A549 (cell line): ENCODE results near the gene DLGAP1.

ENCODE experiments used
- CBX8 ChIP-seq: fragments of 200-600 bp; sonication (generic); IDR thresholded peaks from 2 replicates; pipeline ENCODE4 v1.6.1; 2016
- EHMT2 ChIP-seq: fragments of 200-600 bp; sonication (generic); IDR thresholded peaks from 2 replicates; pipeline ENCODE4 v1.6.1; 2016; ENCODE audit warnings: antibody characterized with exemption, low read depth, mild to moderate bottlenecking, moderate library complexity
- EP300 ChIP-seq, 2 experiments: fragments of >200 bp; sonication (Bioruptor Twin); formaldehyde crosslinking; IDR thresholded peaks; 2 replicates in 1 of 2; 3 replicates in 1 of 2; pipeline ENCODE4 v1.6.1; 2016 to 2017
- MYC ChIP-seq: IDR thresholded peaks from 2 replicates; pipeline ENCODE4 v1.6.1; 2012; ENCODE audit warnings: mild to moderate bottlenecking, inconsistent platforms, low read length, improper control_type of control experiment, borderline replicate concordance
- NPAS2 ChIP-seq: fragments of 250-450 bp; sonication (Bioruptor Pico); IDR thresholded peaks from 2 replicates; pipeline ENCODE4 v1.8.0; 2022; ENCODE audit warnings: mild to moderate bottlenecking, moderate library complexity, borderline replicate concordance
- POLR2A ChIP-seq: IDR thresholded peaks from 2 replicates; pipeline ENCODE4 v1.6.1; 2012; ENCODE audit warnings: mild to moderate bottlenecking, low read length
- RAD21 ChIP-seq, 2 experiments: fragments of >200 bp in 1 of 2; sonication (Bioruptor Twin) in 1 of 2; formaldehyde crosslinking in 1 of 2; IDR thresholded peaks in 1 of 2; conservative IDR thresholded peaks in 1 of 2; 2 replicates in 1 of 2; 3 replicates in 1 of 2; pipeline ENCODE4 v1.6.1; 2012 to 2018; ENCODE audit warnings: inconsistent platforms in 1 of 2
- RNF2 ChIP-seq: fragments of 200-600 bp; sonication (generic); IDR thresholded peaks from 2 replicates; pipeline ENCODE4 v1.6.1; 2016; ENCODE audit warnings: low read depth, mild to moderate bottlenecking, antibody characterized with exemption, moderate library complexity, borderline replicate concordance
- TF ChIP-seq, protein P1 (sequence below): fragments of >200 bp; sonication (Bioruptor Twin); formaldehyde crosslinking; IDR thresholded peaks from 3 replicates; pipeline ENCODE4 v1.5.1; 2016
- TF ChIP-seq, protein P2 (sequence below): fragments of 450-650 bp; IDR thresholded peaks from 2 replicates; pipeline ENCODE4 v1.6.1; 2014; ENCODE audit warnings: antibody characterized with exemption

DNA sequence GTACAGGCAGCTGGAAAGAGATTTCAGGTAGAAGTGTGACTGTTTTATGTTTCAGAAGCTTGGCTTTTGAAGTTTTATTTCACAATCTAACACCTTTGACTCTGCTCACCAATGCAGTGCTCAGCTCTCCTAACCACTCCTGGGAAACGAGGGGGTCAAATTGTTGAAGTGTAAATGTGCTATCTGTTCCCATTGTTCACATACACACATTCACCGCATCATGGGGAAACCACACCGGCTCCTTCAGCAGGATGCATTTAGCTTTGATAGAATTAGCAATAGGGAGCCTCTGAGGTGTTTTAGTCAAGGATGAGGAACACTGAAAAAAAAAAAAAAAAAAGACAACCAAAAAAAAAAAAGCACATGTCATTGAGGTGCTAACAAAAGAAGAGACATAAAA is 13.4 kb upstream of the DLGAP1 start:
- no peak for TF ChIP-seq MYC
- no peak for TF ChIP-seq RAD21 (conservative IDR thresholded peaks at IDR 0.05 in 1 of 2, IDR thresholded peaks at IDR 0.05 in 1 of 2)
- TF ChIP-seq, protein P1, sequence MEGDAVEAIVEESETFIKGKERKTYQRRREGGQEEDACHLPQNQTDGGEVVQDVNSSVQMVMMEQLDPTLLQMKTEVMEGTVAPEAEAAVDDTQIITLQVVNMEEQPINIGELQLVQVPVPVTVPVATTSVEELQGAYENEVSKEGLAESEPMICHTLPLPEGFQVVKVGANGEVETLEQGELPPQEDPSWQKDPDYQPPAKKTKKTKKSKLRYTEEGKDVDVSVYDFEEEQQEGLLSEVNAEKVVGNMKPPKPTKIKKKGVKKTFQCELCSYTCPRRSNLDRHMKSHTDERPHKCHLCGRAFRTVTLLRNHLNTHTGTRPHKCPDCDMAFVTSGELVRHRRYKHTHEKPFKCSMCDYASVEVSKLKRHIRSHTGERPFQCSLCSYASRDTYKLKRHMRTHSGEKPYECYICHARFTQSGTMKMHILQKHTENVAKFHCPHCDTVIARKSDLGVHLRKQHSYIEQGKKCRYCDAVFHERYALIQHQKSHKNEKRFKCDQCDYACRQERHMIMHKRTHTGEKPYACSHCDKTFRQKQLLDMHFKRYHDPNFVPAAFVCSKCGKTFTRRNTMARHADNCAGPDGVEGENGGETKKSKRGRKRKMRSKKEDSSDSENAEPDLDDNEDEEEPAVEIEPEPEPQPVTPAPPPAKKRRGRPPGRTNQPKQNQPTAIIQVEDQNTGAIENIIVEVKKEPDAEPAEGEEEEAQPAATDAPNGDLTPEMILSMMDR, result no peak
- TF ChIP-seq, protein P2, sequence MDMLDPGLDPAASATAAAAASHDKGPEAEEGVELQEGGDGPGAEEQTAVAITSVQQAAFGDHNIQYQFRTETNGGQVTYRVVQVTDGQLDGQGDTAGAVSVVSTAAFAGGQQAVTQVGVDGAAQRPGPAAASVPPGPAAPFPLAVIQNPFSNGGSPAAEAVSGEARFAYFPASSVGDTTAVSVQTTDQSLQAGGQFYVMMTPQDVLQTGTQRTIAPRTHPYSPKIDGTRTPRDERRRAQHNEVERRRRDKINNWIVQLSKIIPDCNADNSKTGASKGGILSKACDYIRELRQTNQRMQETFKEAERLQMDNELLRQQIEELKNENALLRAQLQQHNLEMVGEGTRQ, result no peak
- no peak for TF ChIP-seq POLR2A
- no peak for TF ChIP-seq RNF2
- no peak for TF ChIP-seq NPAS2 (CRISPR knock-in tag)
- no peak for TF ChIP-seq CBX8
- no peak for TF ChIP-seq EHMT2
- TF ChIP-seq EP300 (IDR thresholded peaks at IDR 0.05), result no peak
